ENCODE measurements around the gene BORCS6. TPM values are rescaled to one million over a fixed set of nuclear protein-coding genes. Genes with fewer than 3 reads are reported as not detected.
A peak's percentile ranks its signal among the peaks of the same experiment; 100 is the strongest.
"Not testable (repeated sequence)": the region's sequence is repeated elsewhere in the genome, so short reads cannot be mapped to it uniquely, and the experiment has no call there.

The BORCS6 gene
- total RNA-seq, 1 donor, result 3.8 TPM

- no peak for TF ChIP-seq CTCF (IDR thresholded peaks at IDR 0.05; ENCODE audit: insufficient read depth, low read length)
- peak overlapping the region; percentile 77 for H3K4me3 ChIP-seq (ENCODE audit: low read depth, low read length)
- no peak for DNase-seq (ENCODE audit: low read depth)
These were observed 12.8 kb downstream of the BORCS6 start for GRCh38 chr17:8176998-8177731.

GRCh38 chr17:8176197-8176940 is 13.6 kb downstream of the BORCS6 start, which contains the start of gene TMEM107:
Gene TMEM107 (minus strand): TSS chr17:8176380. CDS start chr17:8176286, 94 bp downstream.
- DNase-seq (ENCODE audit: low read depth), result peak; percentile 76
- TF ChIP-seq CTCF (IDR thresholded peaks at IDR 0.05; ENCODE audit: insufficient read depth, low read length), result peak; percentile 5
- H3K4me3 ChIP-seq (ENCODE audit: low read depth, low read length), result peak within 1 kb of the TSS; percentile 77

- peak overlapping the region; percentile 77 for H3K4me3 ChIP-seq (ENCODE audit: low read depth, low read length)
- no peak for DNase-seq (ENCODE audit: low read depth)
- TF ChIP-seq CTCF (IDR thresholded peaks at IDR 0.05; ENCODE audit: insufficient read depth, low read length), result no peak
These were observed 14.2 kb downstream of the BORCS6 start for GRCh38 chr17:8175795-8176196.

- DNase-seq (ENCODE audit: low read depth), result no peak
- TF ChIP-seq CTCF (IDR thresholded peaks at IDR 0.05; ENCODE audit: insufficient read depth, low read length), result no peak
- peak overlapping the region; percentile 60 for H3K4me3 ChIP-seq (ENCODE audit: low read depth, low read length)
These were observed 16.1 kb downstream of the BORCS6 start for GRCh38 chr17:8173871-8174322.

GRCh38 chr17:8173056-8173870 is 16.7 kb downstream of the BORCS6 start:
- DNase-seq (ENCODE audit: low read depth), result peak; percentile 96
- peak overlapping the region; percentile 72 for H3K4me3 ChIP-seq (ENCODE audit: low read depth, low read length)
- TF ChIP-seq CTCF (IDR thresholded peaks at IDR 0.05; ENCODE audit: insufficient read depth, low read length), result no peak

GRCh38 chr17:8170186-8170585 is 19.8 kb downstream of the BORCS6 start:
- not testable (repeated sequence) for DNase-seq (ENCODE audit: low read depth)

More at GRCh38 chr17:8170186-8170585, 19.8 kb downstream of the BORCS6 start:
- H3K4me3 ChIP-seq (ENCODE audit: low read depth, low read length), result not testable (repeated sequence)
